GM19240 (cell line): ENCODE data around the gene TSPAN7.

Experiments
- DNase-seq: peaks from one replicate; pipeline ENCODE4 v3.0.0; 2011; ENCODE audit warnings: low spot score; ENCODE audit not compliant: insufficient read length

Gene TSPAN7

DNA sequence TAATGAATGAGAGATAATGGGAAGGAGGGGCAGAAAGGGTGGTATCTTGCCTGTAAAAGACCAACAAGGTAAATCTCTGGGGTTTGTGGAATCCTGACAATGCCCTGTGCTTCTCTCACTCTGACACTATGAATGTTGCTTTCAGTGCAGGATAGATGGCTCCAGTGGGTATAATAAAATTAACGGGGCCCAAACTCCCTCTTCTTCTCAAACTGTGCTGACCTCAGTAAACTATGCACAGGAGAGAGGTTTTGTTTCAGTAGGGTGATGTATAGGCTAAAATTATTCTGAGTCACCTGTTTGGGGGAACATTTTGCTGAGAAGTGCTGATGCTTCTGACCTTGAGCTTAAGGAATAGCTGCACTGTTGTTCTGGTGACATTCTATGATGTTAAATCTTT lies 82.6 kb downstream of the TSPAN7 start:
- DNase-seq = no peak

DNA sequence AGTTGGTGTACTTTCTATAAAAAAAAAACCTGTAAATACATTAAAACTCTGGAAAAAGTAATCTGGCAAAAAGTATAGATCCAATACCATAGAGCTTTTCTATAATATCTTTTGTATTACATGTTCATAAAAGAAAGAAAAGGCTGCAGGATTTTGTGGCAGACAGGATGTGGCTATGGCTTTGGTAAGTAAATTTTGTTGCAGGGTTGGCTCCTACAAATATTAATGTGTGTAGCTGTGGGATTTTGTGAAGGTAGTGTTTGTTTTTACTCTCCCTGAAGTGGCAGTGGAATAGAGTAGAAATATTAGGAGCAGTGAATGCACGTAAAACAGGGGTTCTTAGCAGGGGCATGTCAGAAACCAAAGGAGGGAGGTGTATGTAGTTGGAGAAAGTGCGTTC lies 84.8 kb downstream of the TSPAN7 start:
- no peak for DNase-seq

DNA sequence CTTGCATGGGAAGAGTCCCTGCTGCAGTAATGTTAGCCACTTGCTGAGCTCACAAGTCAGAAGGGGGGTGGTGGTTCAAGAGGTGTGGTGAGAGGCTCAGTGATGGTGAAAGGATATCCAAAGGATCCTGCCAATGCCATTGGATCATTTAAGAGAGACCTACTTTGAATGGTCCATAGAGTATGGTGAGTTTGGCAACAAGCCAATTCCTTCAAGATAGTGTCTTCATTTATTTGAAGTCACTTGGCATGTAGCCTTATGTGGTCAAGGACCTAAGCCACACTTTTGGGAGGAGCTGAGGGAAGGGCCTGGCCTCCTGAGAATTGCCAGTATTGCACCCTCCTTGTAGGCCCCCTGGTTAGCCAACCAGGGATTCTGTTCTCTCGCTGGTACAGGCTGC lies 87.9 kb downstream of the TSPAN7 start:
- no peak for DNase-seq

DNA sequence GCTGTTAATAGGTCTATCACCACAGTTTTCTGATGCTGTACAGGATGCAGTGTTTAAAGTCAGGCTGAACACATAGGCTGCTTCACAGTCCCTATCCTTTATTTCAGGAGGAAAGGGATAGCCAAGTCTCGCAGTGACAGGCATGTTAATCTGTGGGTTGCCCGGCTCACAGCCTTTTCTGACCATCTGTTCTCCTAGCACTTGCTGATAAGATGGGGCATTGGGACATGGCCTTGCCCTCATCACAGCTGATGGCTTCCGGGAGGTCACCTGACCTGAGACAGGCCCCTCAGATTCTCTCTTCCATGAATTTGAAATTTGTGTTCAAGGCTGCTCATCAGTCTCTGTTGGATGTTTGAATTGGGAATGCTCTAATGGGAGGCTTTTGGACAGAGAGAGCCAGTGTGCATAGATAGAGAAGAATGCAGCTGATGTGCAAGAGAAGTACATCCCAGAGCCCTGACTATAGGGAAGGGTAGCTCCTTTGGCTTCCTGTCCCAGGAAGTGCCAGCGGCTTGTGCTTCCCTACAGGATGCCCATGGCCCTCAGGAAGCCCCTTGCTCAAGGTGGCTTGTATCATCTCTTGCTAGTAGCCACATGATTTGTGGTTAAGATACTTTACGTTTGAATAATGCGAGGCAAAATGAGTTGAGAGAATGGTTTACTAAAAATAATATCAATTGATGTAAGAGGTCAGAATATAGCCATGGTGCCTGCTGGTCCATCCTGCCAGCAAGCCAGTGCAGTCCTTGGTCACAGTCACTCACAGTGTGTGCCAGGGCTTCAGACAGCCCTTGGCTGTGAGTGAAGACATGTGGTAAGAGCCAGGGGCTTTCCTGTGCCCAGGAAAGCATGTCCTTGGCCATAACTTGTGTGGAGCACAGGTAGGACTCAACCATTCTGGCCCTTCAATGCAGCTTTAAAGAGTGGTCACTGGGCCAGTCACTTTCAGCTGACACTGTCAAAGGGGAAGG lies 88.6 kb downstream of the TSPAN7 start:
- DNase-seq = no peak

DNA sequence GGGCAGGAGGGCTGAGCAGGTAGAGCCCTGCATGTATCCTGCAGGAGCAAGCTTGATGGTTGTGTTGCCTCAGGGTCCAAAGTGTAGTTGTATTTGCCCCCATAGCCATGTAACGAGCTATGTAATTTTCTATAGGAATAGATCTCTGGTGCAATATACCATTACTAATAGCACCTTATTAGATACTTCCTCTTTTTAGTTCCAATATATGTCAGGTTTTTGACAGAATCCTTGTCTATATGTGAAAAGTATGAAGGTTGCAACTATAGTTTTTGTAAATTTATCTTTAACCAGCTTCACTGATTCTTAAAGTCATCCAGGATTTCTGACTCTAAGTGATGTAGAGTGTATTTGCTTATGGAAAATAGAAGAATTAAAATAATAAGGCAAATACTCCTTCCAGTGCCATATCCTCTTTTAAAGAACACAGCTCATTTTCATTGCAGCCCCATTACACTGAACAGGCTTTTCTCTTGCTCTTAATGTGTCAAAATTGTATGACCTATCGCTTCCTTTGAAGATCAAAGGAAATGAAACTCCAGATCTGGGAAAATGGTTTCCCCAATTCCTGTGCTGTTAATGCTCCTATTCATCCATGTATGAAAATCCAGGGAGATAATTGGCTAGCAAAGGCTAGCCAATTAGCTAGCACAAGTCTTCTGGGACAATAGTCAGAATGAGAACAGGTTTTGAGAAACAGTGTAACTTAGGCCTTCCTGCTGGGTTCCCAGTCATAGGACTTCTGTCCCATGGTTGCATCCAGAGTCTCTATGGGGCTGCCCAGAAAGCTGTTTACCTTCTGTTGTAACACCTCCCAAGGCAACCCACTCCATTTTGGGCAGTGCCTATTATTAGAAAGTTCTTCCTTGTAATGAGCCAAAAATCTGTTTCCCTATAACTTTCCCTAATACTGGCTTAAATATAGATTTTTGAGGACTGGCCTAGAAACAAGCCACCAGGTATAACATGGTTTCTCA lies 90.6 kb downstream of the TSPAN7 start:
- no peak for DNase-seq

DNA sequence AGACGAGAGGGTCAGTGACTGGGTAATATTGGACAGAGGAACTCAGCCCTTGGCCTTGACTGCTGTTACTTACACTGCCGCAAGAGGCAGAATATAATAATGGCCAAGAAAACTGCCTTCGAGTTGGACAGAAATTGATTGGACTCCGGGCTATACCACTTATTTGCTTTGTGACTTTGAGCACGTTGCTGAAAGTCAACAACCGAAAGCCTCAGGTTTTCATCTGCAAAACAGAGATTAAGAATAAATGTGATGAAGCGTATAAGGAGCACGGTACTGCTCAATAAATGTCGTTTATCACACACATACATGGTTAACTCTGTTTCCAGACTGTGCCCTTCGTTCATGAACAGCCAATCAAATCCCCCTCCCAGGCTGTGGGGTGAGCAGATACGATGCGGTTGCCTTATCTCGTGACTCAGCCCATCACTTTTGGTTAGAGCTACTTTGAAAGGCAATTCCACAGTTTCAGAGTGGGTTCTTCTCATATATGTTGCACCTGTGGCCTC lies 91.6 kb downstream of the TSPAN7 start:
- no peak for DNase-seq

DNA sequence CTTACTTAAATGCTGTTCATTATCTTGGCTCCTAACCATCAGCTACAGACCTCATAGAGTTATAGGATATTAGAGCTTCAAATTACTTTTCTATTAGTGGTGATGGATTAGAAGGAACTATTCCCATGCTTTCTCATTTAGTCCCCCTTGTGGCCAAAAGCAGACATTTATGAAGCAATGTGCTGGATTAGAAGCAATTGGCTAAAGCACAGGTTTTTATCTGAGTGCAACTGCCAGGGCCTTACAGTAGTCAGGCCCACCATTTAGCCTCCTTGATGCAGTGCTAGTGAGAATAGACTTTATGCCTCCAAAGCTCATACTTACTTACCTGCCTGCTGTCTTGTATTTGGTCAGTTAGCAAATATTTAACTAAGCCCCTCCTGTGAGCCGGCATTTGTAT lies 93.0 kb downstream of the TSPAN7 start:
- DNase-seq = no peak

DNA sequence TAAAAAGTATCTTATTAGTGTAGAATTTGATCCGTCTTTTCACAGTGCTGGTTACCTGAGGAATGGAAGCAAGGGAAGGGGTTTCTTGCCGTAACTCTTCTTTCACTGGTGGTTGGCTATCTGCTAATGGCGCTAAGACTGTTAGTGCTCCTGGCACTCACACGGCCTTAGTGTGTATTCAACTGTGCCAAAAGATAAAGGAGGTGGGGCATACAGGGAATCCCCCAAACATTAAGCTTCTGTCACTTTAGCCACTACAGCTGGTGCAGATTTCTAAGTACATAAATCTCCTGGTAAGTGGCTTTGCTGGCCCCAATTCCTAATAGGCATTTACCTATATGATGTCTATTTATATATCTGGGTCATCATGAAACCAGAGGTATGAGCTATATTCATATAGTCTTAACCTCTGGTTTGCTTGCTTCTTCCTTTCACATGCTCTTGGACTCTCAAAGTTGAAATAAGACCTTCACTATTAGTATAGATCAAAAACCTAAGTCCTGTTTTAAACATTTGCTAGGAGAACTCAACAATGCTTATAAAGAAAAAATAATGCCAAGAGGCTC lies 95.1 kb downstream of the TSPAN7 start:
- DNase-seq = no peak

DNA sequence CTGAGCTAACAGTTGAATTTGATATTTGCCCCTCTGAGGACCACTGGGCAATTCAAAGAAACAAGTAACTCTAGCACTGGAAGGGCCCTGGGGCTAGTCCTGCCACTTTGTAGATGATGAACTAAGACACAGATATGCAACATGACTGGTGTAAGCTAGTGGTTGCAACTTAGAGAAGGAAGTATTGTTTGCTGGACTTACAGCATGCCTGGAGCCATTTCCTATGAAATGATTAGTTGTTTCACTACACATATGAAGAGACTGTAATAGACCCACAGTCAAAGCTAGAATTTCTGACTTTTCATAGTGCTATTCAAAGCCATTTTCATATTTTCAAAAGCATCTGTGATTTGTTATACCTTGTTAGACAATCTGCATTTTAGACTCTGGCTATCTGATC lies 96.2 kb downstream of the TSPAN7 start:
- DNase-seq = no peak

DNA sequence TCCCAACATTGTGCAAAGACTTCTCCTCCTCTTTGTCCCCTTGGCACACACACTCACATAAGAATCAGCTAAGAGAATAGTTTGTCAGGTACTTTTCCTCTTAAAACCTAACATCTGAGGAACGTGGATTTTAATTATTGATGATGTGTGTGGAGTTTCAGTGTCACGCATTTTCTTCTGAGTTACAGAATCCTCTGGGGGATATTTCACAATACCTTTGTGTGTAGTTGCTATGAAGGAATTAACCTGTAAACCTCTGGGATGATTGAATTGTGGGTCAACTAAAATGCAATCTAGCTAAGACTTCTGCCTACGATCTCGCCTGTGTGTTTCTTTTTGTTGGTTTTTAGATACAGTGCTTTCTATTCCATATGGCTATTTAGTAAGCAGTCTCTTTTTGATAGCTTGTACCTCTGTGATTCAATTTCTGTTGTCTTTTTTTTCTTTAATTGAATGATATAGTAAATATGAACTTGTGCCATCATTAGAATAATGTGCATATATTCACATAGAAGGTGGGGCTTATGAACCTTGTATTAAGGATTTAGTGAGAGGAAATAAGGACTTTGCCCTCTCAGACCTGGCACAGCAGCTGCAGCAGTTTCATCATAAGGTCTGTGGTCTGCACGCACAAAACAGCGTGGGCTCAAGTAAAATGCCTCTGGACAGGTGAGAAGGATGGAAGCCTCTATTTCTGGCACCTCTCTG lies 99.2 kb downstream of the TSPAN7 start:
- no peak for DNase-seq

DNA sequence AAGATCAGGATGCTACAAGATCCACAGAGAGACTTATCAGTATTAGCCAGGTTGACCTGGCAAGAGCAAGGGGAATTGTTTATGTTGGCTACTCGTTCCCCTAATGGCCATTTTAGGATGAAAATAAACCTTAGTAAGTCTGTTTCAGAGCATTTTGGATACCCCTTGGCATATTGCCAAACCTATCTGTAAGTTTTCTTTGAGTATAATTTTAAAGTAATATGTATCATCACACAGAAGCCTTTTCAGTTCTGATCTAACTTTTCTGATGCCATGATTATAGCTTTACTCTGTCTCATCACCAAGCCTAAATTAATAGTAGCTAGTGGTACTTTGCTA lies 99.7 kb downstream of the TSPAN7 start:
- DNase-seq = no peak

DNA sequence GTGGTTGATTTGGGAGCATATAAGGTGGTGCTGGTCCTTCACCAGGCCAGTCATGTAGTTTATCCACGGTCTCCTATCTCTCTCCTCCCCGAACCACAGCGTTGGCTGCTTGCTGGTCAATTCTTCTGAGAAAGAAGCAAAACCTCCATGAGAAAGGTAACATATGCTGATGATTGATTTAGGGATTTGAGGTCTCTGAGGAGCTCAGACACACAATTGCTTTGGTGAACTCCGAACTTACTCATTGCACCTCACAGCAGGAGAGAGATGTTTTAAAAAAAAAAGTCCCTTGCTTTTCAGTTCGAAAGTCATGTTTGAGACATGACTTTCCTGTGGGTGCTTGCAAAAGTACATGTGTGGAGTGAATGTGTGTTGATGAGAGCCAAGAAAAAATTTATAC lies 100.2 kb downstream of the TSPAN7 start:
- no peak for DNase-seq

DNA sequence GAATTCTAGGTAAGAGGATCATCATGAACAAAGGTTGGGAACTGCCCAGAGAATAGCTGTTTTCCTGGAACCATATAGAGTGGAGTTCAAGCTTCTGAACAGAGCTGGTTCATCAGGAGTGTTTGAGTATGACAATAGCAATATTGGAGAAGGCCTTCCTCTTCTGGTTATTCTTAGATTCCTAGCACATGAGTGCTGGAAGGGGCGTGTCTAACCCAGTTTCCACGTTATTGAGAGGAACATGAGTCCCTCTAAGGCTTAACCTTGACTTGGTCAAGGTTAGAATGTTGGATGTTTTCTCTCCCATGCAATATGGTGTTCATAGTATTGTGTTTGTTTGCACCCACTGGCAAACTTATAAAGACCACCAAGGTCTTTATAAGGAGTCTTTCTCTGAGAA lies 101.3 kb downstream of the TSPAN7 start:
- no peak for DNase-seq

DNA sequence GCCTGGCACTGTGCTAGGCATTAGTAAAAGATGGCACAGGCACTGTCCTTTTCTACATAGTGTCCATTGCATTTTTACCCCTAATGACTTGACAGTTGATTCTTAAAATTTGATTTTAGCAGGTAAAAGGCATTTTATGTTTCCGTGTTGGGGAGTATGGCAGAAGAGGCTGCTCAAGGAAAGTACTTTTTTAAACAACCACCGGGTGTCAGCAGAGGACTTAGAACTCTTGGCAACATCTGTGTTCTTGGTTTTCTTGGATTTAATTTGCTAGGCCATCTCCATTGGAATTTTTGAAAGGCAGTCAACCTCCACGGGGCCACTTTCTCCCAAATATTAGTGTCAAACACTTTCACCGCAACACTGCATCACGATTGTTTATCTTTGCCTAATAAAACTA lies 102.9 kb downstream of the TSPAN7 start:
- DNase-seq = no peak

DNA sequence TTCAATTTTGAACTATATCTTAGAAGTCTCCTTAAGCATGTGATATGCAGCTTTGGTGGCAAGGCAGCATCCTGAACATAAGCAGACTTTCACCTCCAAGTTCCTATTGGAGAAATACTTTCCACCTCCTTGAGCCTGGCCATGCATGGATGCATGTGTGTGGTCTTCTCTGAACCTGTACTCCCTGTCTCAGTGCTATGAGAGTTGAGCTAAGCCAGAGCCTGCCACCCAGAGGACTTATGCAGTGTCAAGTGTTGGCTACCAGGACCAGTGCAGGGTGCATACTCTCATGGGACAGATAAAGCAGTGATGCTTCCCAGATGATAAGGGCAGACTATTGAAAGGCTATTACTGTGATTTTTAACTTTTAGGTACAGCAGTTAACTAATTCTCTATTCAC lies 105.6 kb downstream of the TSPAN7 start:
- no peak for DNase-seq

DNA sequence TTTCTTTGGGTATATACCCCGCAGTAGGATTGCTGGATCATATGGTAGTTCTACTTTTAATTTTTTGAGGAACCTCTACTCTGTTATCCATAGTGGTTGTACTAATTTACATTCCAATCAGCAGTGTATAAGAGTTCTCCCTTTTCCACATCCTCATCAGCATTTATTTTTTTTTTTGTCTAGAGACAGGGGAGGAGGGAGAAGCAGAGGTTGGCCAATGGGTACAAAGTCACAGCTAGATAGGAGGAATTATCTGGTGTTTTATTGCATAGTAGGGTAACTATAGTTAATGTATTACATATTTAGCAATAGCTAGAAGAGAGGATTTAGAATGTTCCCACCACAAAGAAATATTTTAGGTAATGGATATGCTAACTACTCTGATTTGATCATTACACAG lies 107.4 kb downstream of the TSPAN7 start:
- DNase-seq = no peak

DNA sequence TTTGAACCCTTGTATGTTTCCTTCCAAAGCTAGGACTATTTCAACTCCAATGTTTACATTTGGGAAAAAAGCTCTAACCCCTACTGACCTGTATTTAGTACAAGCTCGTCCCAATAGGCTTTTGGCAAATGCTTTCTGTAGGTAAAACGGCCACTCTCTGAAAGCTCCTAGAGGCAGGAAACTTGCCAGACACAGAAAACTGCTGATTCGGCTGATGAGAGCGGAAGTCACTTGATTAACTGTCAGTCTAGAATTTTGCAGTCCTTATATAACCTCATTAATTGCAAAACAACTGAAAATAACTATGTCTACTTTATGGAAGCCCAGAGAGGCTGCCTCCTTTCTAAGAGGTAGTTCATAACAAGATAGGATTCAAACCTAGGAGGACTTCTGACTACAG lies 108.1 kb downstream of the TSPAN7 start:
- no peak for DNase-seq

DNA sequence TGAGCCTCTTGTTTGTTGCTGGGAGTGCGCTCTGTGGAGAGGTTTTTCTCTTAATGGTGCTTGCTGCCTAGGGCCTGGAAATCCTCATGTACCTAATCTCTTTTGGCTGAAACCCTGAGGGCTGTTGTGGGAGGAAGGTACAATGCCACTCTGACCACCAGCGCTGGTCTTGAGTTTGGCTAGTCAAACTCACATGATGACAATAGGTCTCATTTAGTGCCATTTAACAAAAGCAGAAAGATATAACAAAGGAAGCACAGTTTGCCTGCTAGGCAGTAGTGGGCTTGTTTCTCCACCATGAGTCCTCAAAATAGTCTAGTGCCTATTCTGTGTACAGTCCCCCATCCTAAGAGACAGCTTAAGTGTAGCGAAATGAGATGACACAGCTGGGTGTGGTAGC lies 111.3 kb downstream of the TSPAN7 start:
- DNase-seq = no peak

DNA sequence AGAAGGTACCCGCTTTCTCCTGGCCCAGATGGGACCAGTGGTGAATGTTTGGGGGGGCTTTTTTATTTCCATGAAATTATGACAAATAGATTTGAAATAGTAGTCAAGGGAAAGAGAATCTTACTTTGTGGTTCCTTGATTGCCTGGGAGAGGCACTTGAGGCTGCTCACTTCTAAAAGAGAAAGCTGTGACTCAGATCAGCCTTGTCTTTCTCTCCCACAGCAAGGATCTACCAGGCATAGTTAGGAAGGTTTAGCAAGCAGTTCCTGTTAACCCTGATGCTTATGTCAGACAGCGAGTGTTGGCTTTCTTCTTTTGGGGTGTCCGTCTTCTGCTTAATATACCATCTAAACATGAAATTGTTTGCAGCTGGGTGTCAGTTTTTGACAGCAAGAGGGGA lies 114.5 kb downstream of the TSPAN7 start:
- no peak for DNase-seq

DNA sequence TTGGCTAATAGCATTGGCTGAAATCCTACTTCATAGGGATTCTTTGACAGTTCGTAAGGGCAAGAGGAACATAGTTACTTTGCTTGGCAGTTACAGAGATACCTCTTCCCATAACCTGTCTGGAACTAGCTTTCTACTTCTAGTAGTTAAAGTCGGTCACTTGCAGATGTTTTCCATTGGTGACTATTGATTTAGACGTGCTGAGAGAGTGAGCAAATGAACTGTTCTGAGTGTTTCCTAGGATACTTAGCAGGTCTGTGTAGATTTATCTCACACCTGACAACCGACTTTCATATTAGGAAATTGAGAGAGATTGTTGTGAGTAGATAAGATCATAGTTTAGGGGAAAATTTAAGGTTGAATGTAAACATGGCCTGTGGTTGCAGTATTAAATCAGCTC lies 116.8 kb downstream of the TSPAN7 start:
- no peak for DNase-seq

DNA sequence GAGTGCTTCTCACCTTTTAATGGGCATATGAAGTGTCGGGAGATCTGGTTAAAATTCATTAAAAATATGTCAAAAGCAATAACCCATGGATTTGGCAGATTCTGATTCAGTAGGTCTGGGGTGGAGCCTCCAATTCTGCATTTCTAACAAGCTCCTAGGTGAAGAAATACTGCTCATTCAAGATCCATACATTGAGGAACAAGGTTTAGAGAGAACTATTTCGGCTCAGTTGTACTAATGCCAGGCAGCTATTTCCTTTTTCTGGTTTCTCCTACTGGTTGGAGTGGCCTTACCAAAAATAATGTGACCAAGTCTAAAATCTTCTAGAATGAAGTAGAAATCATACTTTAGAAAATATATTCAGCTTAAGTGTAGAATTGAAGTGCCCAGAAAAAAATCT lies 117.5 kb downstream of the TSPAN7 start:
- no peak for DNase-seq
